ENCODE results near the gene PCGF5.

The PCGF5 gene

GRCh38 chr10:91328320-91328984, 108.0 kb downstream of the PCGF5 start:
- DNase-seq (ENCODE audit: low spot score) = no peak

All from NAMALWA (cell line).